Measurements from ENCODE around the gene PDE8A.

Gene PDE8A

DNA sequence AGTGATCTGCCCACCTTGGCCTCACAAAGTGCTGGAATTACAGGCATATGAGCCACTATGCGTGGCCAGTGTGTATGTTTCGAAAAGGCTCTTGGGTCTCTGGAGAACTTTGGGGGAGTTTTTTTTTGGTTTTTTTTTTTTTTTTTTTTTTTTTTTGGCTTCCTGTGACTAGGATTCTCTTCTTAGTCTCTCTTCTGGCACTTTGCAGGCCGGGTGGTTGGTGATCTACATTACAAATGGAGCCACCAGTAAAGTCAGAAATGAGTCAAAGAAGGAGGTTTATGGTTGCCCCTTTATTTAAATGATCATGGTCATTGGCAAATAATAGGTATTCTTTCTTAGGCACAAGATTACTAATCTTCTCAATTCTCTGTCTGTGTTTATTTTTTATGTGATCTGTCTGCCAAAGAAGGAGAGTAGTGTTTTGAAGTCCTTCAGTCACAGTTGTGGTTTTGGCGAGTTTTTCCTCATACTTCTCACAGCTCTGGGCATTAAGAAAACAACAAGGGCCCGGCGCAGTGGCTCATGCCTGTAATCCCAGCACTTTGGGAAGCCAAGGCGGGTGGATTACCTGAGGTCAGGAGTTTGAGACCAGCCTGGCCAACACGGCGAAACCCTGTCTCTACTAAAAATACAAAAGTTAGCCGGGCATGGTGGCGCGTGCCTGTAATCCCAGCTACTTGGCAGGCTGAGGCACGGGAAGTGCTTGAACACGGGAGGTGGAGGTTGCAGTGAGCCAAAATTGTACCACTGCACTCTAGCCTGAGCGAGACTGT lies 38.3 kb downstream of the PDE8A start:
- no peaks in the 10 kb centered on the region for H3F3A ChIP-seq (ENCODE audit: insufficient read depth, low read length)
- H3K27ac ChIP-seq (ENCODE audit: low read length): no peak overlapping the region
- H3K4me1 ChIP-seq (ENCODE audit: low read length): no peaks in the 10 kb centered on the region
- no peak for DNase-seq
- no peak overlapping the region for H3K4me2 ChIP-seq (ENCODE audit: low read depth, low read length)
- TF ChIP-seq EZH2 (optimal IDR thresholded peaks at IDR 0.05; ENCODE audit: low read depth, low read length) (no peak), EZH2phosphoT487 (IDR thresholded peaks at IDR 0.05; ENCODE audit: low read length) (no peak)
- TF ChIP-seq, protein P1, sequence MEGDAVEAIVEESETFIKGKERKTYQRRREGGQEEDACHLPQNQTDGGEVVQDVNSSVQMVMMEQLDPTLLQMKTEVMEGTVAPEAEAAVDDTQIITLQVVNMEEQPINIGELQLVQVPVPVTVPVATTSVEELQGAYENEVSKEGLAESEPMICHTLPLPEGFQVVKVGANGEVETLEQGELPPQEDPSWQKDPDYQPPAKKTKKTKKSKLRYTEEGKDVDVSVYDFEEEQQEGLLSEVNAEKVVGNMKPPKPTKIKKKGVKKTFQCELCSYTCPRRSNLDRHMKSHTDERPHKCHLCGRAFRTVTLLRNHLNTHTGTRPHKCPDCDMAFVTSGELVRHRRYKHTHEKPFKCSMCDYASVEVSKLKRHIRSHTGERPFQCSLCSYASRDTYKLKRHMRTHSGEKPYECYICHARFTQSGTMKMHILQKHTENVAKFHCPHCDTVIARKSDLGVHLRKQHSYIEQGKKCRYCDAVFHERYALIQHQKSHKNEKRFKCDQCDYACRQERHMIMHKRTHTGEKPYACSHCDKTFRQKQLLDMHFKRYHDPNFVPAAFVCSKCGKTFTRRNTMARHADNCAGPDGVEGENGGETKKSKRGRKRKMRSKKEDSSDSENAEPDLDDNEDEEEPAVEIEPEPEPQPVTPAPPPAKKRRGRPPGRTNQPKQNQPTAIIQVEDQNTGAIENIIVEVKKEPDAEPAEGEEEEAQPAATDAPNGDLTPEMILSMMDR (IDR thresholded peaks at IDR 0.05; ENCODE audit: low read length): no peak
- no peaks in the 10 kb centered on the region for H3K9me3 ChIP-seq (replicated peaks; ENCODE audit: insufficient read depth, low read length)
- no peaks in the 10 kb centered on the region for H3K36me3 ChIP-seq (replicated peaks; ENCODE audit: insufficient read depth, low read length)
- peaks cover 18% of the 10 kb centered on the region; the same call in 1 of the 2 replicates for H3K79me2 ChIP-seq (ENCODE audit: low read length)
- no peak overlapping the region for H3K4me3 ChIP-seq (ENCODE audit: low read length)
- no peak overlapping the region for H3K9ac ChIP-seq (ENCODE audit: low read length)
- no peaks in the 10 kb centered on the region for H3K9me2 ChIP-seq (replicated peaks; ENCODE audit: insufficient read depth, low read length)
- no peaks in the 10 kb centered on the region for H4K20me1 ChIP-seq (ENCODE audit: insufficient read depth, low read length)
- H3K27me3 ChIP-seq (replicated peaks; ENCODE audit: insufficient read depth, low read length): no peaks in the 10 kb centered on the region
- H2AFZ ChIP-seq (ENCODE audit: low read length): no peak overlapping the region

DNA sequence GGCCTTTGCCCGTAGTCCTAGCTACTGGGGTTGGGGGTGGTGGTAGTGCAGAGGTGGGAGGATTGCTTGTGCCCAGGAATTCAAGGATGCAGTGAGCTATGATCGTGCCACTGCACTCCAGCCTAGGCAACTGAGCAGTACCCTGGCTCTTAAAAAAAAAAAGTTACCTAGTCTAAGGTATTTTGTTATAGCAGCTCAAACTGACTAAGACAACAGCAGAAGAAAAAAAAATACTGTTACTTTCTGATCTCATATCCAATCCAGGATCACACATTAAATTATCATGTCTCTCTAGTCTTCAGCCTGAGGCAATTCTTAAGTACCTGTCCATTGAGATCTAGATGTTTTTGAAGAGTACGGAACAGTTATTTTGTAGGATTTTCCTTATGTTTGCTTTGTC lies 39.8 kb downstream of the PDE8A start:
- no peaks in the 10 kb centered on the region for H3F3A ChIP-seq (ENCODE audit: insufficient read depth, low read length)
- H3K36me3 ChIP-seq (replicated peaks; ENCODE audit: insufficient read depth, low read length): no peaks in the 10 kb centered on the region
- H3K4me2 ChIP-seq (ENCODE audit: low read depth, low read length): no peak overlapping the region
- DNase-seq: no peak
- no peaks in the 10 kb centered on the region for H3K9me2 ChIP-seq (replicated peaks; ENCODE audit: insufficient read depth, low read length)
- H3K9ac ChIP-seq (ENCODE audit: low read length): no peak overlapping the region
- no peaks in the 10 kb centered on the region for H3K9me3 ChIP-seq (replicated peaks; ENCODE audit: insufficient read depth, low read length)
- H2AFZ ChIP-seq (ENCODE audit: low read length): no peak overlapping the region
- H3K27ac ChIP-seq (ENCODE audit: low read length): no peak overlapping the region
- no peak overlapping the region for H3K4me3 ChIP-seq (ENCODE audit: low read length)
- peaks cover 7% of the 10 kb centered on the region; the same call in 1 of the 2 replicates for H3K4me1 ChIP-seq (ENCODE audit: low read length)
- H3K27me3 ChIP-seq (replicated peaks; ENCODE audit: insufficient read depth, low read length): no peaks in the 10 kb centered on the region
- TF ChIP-seq, protein P1 (IDR thresholded peaks at IDR 0.05; ENCODE audit: low read length): no peak
- no peak for TF ChIP-seq EZH2 (optimal IDR thresholded peaks at IDR 0.05; ENCODE audit: low read depth, low read length)
- no peak for TF ChIP-seq EZH2phosphoT487 (IDR thresholded peaks at IDR 0.05; ENCODE audit: low read length)
- H3K79me2 ChIP-seq (ENCODE audit: low read length): peaks cover 19% of the 10 kb centered on the region; the same call in 1 of the 2 replicates
- H4K20me1 ChIP-seq (ENCODE audit: insufficient read depth, low read length): no peaks in the 10 kb centered on the region

DNA sequence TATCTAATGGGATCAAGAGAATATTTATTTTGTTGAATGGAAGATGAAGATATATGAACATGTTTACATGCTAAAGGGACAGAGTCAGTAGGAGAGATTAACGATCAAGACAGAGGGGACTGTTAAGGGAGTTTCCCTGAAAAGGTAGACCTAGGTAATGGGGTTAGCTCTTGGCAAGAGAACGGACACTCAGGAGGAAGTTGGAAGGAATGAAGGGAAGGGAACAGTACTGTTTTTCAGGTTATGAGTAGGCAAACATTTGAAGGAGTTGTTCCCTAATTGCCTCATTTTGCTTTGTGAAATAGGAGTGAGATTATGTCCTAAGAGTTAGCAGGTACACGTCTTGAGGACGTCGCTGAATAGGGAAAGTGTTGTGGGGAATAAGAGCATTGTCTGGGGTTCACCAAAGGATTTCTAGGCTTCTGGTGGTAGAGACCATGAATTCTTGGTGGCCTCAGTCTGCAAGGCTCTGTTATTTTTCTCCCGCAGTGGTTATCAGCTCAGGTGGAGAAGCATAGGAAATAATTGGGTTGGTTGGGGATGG lies 41.3 kb downstream of the PDE8A start:
- no peak for TF ChIP-seq EZH2phosphoT487 (IDR thresholded peaks at IDR 0.05; ENCODE audit: low read length)
- TF ChIP-seq, protein P1 (IDR thresholded peaks at IDR 0.05; ENCODE audit: low read length): no peak
- TF ChIP-seq EZH2 (optimal IDR thresholded peaks at IDR 0.05; ENCODE audit: low read depth, low read length): no peak
- no peaks in the 10 kb centered on the region for H3F3A ChIP-seq (ENCODE audit: insufficient read depth, low read length)
- no peaks in the 10 kb centered on the region for H3K36me3 ChIP-seq (replicated peaks; ENCODE audit: insufficient read depth, low read length)
- DNase-seq: no peak
- no peaks in the 10 kb centered on the region for H3K9me3 ChIP-seq (replicated peaks; ENCODE audit: insufficient read depth, low read length)
- H3K4me1 ChIP-seq (ENCODE audit: low read length): peaks cover 7% of the 10 kb centered on the region; the same call in 1 of the 2 replicates
- no peak overlapping the region for H3K9ac ChIP-seq (ENCODE audit: low read length)
- H3K9me2 ChIP-seq (replicated peaks; ENCODE audit: insufficient read depth, low read length): no peaks in the 10 kb centered on the region
- H3K4me3 ChIP-seq (ENCODE audit: low read length): no peak overlapping the region
- H3K27me3 ChIP-seq (replicated peaks; ENCODE audit: insufficient read depth, low read length): no peaks in the 10 kb centered on the region
- H4K20me1 ChIP-seq (ENCODE audit: insufficient read depth, low read length): no peaks in the 10 kb centered on the region
- no peak overlapping the region for H3K4me2 ChIP-seq (ENCODE audit: low read depth, low read length)
- no peak overlapping the region for H3K27ac ChIP-seq (ENCODE audit: low read length)
- H2AFZ ChIP-seq (ENCODE audit: low read length): no peak overlapping the region
- H3K79me2 ChIP-seq (ENCODE audit: low read length): 0 out of 2 replicates have a peak, but pooled peaks cover 16% of the 10 kb centered on the region
